ENCODE measurements around the gene KLF3. TPM values are rescaled to one million over a fixed set of nuclear protein-coding genes. Genes with fewer than 3 reads are reported as not detected.

The KLF3 gene
- total RNA-seq, 1 experiment from 2014 or later = 16.8 TPM

- H3K4me3 Mint-ChIP-seq = no peak overlapping the region
- H3K4me1 Mint-ChIP-seq = peaks cover 9% of the 10 kb centered on the region
- CTCF ChIA-PET = no interaction called here
- H3K27ac Mint-ChIP-seq = no peak overlapping the region
- ATAC-seq (no peak), DNase-seq (ENCODE audit: low spot score) (no peak)
- no peak for TF ChIP-seq ESRRA (CRISPR knock-in tag; IDR thresholded peaks at IDR 0.05; ENCODE audit: borderline replicate concordance)
- TF ChIP-seq RORB (CRISPR knock-in tag; IDR thresholded peaks at IDR 0.05) = no peak
- TF ChIP-seq ZNF423 (CRISPR knock-in tag; IDR thresholded peaks at IDR 0.05) = no peak
- no peak for TF ChIP-seq IRF1 (CRISPR knock-in tag; IDR thresholded peaks at IDR 0.05)
- TF ChIP-seq FOXK1 (CRISPR knock-in tag; IDR thresholded peaks at IDR 0.05) = no peak
- no peak for TF ChIP-seq NR1H2 (CRISPR knock-in tag; IDR thresholded peaks at IDR 0.05)
- TF ChIP-seq TCF7 (CRISPR knock-in tag; IDR thresholded peaks at IDR 0.05; ENCODE audit: low read depth) = no peak
- TF ChIP-seq ETV6 (CRISPR knock-in tag; IDR thresholded peaks at IDR 0.05) = no peak
- no peak for TF ChIP-seq STAT6 (CRISPR knock-in tag; conservative IDR thresholded peaks at IDR 0.05; ENCODE audit: low read depth)
- TF ChIP-seq NFYB (CRISPR knock-in tag; conservative IDR thresholded peaks at IDR 0.05; ENCODE audit: low read depth) = no peak
- no peak for TF ChIP-seq ZNF121 (CRISPR knock-in tag; IDR thresholded peaks at IDR 0.05)
- TF ChIP-seq NFATC4 (CRISPR knock-in tag; IDR thresholded peaks at IDR 0.05) = no peak
- no peak for TF ChIP-seq TEAD1 (CRISPR knock-in tag; IDR thresholded peaks at IDR 0.05)
- TF ChIP-seq ZNF416 (CRISPR knock-in tag; IDR thresholded peaks at IDR 0.05) = no peak
- TF ChIP-seq AR (CRISPR knock-in tag; IDR thresholded peaks at IDR 0.05) = no peak
- no peak for TF ChIP-seq ZNF263 (CRISPR knock-in tag; IDR thresholded peaks at IDR 0.05; ENCODE audit: low read depth)
- TF ChIP-seq JUN (CRISPR knock-in tag; IDR thresholded peaks at IDR 0.05) = no peak
- no peak for TF ChIP-seq SMAD4 (CRISPR knock-in tag; IDR thresholded peaks at IDR 0.05)
- no peak for TF ChIP-seq ZNF532 (CRISPR knock-in tag; IDR thresholded peaks at IDR 0.05; ENCODE audit: borderline replicate concordance)
- no peaks in the 10 kb centered on the region for H3K27me3 Mint-ChIP-seq (ENCODE audit: low read depth)
- no peaks in the 10 kb centered on the region for H3K36me3 Mint-ChIP-seq
- POLR2A ChIA-PET = no interaction called here
- peaks cover 7% of the 10 kb centered on the region for H3K9me3 Mint-ChIP-seq
Observed at GRCh38 chr4:38619316-38619715, 44.7 kb upstream of the KLF3 start.

Measured in WTC11 (cell line).